ENCODE data around the gene RAB40AL.
"Not testable (repeated sequence)": the region's sequence is repeated elsewhere in the genome, so short reads cannot be mapped to it uniquely, and the experiment has no call there.

Gene RAB40AL

GRCh38 chrX:102936972-102937371 is at the start of gene RAB40AL:
Gene RAB40AL (plus strand): TSS chrX:102937272. CDS start chrX:102937319, 47 bp downstream.
- not testable (repeated sequence) for DNase-seq (ENCODE audit: low spot score)

- no peak for DNase-seq (ENCODE audit: low spot score)
These were observed 49.4 kb upstream of the RAB40AL start for GRCh38 chrX:102887687-102888086.

GRCh38 chrX:102892103-102892502 is 45.0 kb upstream of the RAB40AL start:
- DNase-seq (ENCODE audit: low spot score) = no peak

GRCh38 chrX:102899940-102900916 is 36.8 kb upstream of the RAB40AL start:
- peak; percentile 67 for DNase-seq (ENCODE audit: low spot score)

GRCh38 chrX:102902355-102902754 is 34.7 kb upstream of the RAB40AL start:
- DNase-seq (ENCODE audit: low spot score) = no peak

- DNase-seq (ENCODE audit: low spot score) = no peak
These were observed 5.9 kb upstream of the RAB40AL start for GRCh38 chrX:102930990-102931756.

- DNase-seq (ENCODE audit: low spot score) = peak; percentile 21
These were observed 2.4 kb upstream of the RAB40AL start for GRCh38 chrX:102934624-102935023.

GRCh38 chrX:102950908-102951866 is 14.1 kb downstream of the RAB40AL start:
- peak; percentile 46 for DNase-seq (ENCODE audit: low spot score)

GRCh38 chrX:102957751-102958150 is 20.7 kb downstream of the RAB40AL start:
- no peak for DNase-seq (ENCODE audit: low spot score)

- no peak for DNase-seq (ENCODE audit: low spot score)
These were observed 21.7 kb downstream of the RAB40AL start for GRCh38 chrX:102958794-102959193.

GRCh38 chrX:102959471-102959870 is 22.4 kb downstream of the RAB40AL start:
- DNase-seq (ENCODE audit: low spot score) = no peak

- DNase-seq (ENCODE audit: low spot score) = no peak
These were observed 26.9 kb downstream of the RAB40AL start for GRCh38 chrX:102963955-102964354.

- no peak for DNase-seq (ENCODE audit: low spot score)
These were observed 27.9 kb downstream of the RAB40AL start for GRCh38 chrX:102964940-102965339.

GRCh38 chrX:102966701-102967100 is 29.6 kb downstream of the RAB40AL start:
- no peak for DNase-seq (ENCODE audit: low spot score)

GRCh38 chrX:102968216-102968615 is 31.1 kb downstream of the RAB40AL start:
- DNase-seq (ENCODE audit: low spot score) = no peak

- not testable (repeated sequence) for DNase-seq (ENCODE audit: low spot score)
These were observed 34.5 kb downstream of the RAB40AL start for GRCh38 chrX:102971536-102971935.

GRCh38 chrX:102975016-102975415 is 37.9 kb downstream of the RAB40AL start:
- no peak for DNase-seq (ENCODE audit: low spot score)

GRCh38 chrX:102976286-102976685 is 39.2 kb downstream of the RAB40AL start:
- no peak for DNase-seq (ENCODE audit: low spot score)

GRCh38 chrX:102976793-102977495 is 39.9 kb downstream of the RAB40AL start:
- DNase-seq (ENCODE audit: low spot score) = no peak

GRCh38 chrX:102978594-102978993 is 41.5 kb downstream of the RAB40AL start:
- DNase-seq (ENCODE audit: low spot score) = no peak

GRCh38 chrX:102979536-102979935 is 42.5 kb downstream of the RAB40AL start:
- DNase-seq (ENCODE audit: low spot score) = no peak

Data from CD4-positive, alpha-beta T cell treated with Interleukin-15 for 4 hours (primary cell).